GM20431 (cell line): ENCODE measurements around the gene PMEPA1.

Experiments used
- in situ Hi-C: fragments of 300-500 bp; cut with MseI, MboI; formaldehyde crosslinking; loops from one replicate; pipeline ENCODE4 v1.15.0; 2020; ENCODE audit warnings: low sequenced_read_pairs; ENCODE audit not compliant: unreplicated experiment

PMEPA1 gene

DNA sequence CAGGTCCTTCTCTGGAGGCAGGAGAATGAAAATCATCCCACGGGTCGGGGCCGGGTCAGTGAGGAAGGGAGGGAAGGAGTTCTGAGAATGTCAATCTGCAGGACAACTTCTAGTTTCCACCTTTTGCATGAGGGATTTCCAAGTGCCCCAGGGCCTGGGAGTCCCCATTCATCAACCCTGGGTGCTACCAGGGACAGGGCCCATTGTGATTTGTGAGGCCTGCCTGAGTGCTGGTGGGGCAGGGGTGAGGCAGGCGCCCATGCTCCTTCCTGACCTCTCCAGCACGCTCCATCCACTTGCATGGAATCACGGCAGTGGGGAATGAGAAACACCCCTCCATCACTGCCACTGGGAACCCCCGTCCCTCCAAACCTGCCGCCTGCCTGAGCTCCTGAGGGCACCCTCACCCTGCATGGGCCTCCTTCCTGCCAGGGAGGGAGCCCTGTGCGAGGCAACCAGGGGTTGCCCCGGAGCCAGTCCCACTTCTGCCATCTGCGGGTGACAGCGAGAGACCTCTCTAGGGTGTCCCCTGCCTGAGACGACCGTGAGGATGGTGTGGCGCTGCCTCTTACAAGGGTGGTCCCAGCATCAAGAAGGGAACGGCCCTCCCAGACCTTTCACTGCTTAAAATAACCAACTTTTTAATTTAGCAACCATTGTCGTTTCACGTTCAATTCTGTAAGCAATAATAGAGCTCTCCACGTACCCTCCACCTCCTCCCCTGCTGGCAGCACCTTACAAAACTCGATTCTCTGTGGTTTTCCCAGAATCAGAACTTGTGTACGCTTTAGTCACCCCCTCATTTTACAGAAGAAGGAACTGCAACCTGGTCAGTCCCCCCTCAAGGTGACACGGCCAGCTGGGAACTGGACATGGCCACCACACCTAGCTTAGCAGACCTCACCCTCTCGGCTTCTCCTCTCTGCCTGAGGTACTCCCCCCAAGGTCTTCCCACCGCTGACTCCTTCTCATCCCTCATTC, 28.6 kb downstream of the PMEPA1 start:
- in situ Hi-C loops = no loop called here

DNA sequence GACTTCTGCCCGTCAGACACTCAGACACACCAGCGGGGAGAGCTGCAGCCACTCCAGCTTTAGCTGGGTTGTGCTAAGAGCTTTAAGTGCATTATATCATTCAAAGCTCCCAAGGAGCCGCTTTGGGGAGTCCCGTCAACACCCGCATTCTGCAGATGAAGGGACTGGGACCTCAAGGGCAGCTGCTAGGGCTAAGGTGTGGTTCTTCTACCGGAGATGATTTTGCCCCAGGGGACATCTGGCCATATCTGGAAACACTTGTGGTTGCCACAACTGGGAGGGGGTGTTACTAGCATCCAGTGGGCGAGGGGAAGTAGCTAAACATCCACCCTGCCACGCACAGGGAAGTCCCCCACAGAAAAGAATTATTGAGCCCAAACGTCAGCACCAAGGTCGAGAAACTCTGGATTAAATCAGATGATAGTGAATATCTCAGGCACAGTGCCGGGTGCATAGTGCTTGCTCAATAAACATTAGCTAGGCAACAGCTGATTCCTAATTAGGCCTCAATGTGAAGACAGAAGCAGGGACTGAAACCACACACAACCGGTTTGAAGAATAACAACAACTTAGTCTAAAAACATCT, 29.6 kb downstream of the PMEPA1 start:
- in situ Hi-C loops = no loop called here

DNA sequence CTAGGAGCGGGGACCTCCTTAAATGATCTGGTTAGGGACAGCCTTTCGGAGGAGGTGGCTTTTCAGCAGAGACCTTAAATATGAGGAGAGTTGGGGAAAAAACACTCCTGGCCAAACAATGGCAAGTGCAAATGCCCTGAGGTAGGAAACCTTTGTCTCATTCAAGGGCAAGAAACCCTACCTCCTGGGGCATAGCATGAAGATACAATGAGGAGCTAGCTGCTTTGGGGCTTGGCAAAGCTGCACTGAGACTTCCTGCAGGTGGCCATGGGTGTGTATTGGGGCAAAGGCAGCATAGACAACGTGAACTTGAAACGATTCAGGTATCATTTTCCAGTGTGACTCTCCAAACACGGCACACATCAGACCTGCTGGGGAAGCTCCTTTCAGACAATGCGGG, 30.7 kb downstream of the PMEPA1 start:
- in situ Hi-C loops = no loop called here

DNA sequence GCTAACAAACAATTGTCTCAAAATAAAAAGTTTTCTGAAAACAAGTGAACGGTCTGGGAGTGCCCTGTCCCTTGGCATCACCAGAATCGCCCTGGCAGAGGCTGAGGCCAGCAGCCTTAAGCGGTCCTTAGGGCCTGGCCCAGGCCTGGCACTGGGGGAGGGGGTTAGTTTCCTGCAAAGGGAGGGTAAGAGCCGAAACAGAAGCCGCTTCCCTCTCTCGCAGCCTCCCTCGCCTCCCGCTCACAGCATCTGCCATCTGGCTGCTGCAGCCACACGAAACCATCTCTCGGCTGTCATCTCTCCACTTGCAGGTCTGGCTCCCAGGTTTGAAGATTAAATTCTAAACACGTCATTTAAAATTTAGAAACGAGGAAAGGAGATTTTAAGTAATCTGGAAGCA, 31.5 kb downstream of the PMEPA1 start:
- in situ Hi-C loops = no loop called here

DNA sequence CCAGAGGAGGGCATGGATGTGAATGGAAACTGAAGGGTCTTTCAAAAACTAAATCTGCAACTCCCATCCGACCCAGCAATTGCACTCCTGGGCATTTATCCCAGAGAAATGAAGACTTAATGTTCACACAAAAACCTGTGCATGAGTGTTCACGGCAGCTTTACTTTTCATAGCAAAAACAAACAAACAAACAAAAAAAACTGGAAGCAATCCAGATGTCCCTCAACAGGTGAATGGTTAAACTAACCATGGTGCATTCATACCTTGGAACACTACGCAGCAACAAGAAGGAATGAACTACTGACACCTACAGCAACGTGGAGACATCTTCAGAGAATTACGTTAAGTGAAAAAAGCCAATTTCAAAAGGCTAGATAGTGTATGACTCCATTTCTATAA, 32.2 kb downstream of the PMEPA1 start:
- in situ Hi-C loops = no loop called here

DNA sequence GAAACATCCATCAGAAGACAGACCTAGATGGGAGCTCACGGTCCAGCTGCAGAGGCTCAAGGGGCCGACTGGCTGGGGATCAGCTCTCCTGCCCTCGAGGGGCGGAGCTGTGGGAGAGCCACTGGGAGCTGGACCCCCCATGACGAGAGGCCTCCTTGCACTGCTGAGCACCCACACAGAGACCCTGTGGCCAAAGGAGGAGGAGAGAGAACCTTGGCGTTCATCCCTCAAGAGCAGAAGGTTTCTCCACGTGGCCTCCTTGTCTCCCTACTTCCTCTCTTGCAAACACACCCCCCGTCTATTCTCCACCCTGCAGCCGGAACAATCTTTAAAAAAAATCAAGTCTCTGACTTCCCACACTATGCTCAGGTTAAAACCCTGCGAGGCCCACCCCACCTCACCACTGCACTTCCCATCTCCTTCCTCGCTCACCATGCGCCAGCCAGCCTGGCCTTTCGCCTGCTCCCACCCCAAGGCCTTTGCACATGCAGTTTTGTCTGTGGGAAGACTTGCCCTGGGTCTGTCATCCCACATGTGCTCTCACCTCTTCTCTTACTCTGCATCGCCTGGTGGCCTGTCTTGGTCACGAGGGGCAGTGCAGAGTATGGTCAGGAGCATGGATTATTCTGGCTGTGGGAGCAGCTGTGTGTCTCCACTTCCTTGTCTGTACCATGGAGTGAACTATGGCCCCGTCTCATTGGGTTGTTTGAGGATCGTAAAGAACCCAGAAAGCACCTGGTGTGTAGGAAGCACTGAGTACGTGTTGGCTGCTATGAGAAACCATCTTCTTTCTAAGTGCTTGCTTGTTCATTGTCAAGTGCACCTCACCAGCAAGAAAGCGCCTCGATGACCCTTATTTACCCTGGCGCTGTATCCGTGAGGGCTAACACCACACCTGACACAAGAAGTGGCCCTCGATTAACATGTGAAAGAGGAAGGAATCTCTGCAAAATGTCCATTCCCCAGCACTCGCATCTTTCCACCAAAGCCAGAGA, 32.9 kb downstream of the PMEPA1 start:
- in situ Hi-C loops = no loop called here

DNA sequence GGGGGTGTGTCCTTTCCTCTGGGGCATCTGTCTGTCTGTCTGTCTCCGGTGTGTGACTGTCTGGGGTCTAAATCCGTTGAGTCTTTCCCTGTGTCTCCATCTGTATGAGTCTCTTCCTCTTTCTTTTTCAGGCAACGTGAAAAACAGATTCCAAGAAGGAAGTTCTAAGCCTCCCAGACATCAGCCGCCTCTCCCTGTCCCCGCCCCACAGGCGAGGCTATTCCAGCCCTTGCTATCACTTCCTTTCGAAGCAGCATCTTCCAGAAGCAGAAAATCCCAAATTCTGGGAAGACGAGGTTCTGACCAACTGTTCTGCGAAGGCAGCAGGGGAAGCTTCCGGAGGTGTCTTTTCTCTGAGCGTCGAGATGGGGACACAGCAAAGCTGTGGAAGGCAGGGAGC, 34.0 kb downstream of the PMEPA1 start:
- in situ Hi-C loops = no loop called here

DNA sequence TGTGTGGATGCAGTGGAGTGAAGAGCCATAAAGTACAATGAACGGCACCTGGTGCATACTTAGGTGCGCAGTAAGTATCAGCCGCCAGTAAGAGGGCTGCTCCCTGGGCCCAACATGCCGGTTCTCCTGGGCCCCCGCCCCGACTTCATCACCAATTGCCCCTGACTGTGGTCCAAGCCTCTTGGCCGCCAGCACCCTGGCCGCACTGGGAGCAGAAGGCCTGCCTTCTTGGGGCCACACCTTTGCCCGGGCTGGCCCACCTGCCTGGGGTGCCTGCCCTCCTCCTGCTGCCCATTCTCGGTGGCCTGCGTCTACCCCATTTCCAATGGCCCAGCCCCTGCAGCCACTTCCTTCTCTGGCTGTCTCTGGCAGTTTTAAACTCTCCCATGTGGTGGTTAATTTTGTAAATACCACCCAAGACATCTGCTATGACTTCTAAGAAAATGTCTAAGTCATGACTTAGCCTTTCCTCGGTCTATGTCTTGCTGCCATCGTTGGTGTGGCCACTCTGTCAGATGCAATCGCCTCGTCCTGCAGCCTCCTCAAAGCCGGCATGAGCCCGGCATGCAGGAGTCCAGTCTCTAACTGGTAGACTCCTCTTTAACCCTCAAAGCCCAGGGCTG, 36.8 kb downstream of the PMEPA1 start:
- in situ Hi-C loops = no loop called here

DNA sequence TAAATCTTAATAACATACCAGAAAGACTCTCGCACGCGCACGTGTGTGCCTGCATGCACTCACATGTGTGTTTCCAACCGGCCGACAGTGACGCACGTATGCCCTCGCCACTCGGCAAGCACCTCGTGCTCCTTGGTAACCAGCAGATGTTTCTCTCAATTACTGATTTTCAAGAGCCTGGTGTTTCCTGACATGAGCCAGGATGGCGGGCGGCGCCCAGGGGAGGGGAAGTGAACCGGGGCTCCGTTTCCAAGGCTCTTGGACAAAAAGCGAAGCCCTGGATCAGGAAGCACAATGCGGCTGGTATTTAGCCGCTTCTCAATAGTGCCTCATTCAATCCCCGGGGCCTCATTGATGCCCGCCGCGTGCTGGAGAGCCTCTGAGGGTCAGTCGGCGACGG, 37.7 kb downstream of the PMEPA1 start:
- in situ Hi-C loops = no loop called here

DNA sequence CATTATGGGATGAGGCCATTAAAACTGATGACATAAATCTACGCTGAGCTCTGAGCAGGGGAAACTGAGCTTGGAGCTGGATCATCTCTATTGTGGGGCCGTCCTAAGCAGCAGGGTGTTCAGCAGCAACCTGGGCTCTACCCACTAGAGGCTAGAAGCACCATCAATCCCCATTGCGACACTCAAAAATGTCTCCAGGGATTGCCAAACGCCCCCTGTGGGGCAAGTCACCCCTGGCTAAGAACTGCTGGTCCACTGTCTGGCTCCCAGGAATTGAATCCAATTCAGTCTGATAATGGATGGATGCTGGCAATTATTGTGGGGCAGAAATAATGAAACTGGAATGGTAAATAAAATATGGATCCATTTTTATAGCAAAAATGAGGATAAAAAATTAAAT, 38.2 kb downstream of the PMEPA1 start:
- in situ Hi-C loops = no loop called here

DNA sequence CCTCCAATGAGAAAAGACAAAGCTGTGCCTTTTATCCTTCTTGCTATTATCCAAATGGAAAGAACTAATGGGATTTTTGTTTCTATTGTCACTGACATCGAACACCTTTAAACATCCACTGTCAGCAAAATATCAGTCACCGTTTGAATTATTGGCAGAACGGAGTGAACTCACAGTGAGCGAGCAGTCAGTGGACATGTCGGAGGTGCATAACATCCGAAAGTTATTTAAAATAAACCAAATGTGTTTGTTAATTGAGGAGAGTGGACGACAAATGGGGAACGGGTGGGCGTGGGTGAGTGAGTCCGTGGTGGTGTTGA, 38.8 kb downstream of the PMEPA1 start:
- in situ Hi-C loops = no loop called here

DNA sequence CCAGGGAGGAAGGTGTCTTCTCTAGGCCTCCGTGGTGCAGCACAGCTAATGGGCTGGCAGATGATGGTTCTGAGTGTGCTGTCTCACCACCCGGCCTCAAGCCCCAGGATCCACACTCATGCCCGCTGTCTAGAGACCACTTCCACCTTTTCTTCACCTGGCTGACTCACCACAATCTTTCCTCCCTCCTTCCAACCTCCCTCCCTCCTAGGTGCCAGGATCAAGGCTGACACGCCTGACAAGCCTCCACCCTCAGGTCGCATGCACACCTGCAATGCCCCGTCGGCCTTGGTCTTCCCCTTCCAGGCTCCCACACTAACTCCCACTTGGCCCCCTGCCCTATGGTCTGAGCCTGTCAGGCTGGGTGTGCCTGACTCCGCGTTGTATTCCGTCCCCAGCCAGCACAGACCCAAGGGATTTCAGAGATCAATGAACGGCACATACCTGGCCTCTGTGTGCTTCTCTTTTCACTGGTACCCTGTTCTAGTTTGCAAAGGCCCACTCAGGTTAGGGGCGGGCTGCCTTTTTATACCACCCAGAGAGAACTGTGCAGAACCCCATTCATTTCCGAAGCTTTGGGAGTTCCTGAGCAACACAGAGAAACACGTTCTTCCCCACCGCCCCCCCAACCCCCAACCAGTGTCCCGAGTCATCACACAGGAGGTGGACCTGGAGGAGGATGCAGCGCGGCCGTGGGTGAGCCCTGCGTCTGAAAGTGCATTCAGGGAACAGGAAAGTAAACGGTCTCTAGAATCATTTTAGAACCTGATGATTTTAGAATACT, 39.3 kb downstream of the PMEPA1 start:
- in situ Hi-C loops = no loop called here

DNA sequence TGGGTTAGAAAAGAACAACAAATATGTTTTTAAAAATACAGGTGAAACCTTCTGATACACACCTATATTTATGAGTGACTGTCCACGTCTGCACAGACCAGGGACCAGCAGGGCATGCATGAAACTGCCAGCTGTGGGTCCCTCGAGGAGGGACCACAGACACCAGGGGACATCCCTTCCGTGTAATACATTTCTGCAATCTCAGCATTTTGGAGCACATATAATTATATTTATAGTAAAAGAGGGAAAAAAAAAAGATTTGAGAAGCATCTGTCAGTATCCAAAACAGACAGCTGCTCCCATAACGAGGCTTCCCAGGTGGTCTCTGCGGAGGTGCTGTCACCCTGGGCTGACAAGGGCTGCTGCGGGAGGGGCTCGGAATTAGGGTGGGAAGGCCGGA, 40.2 kb downstream of the PMEPA1 start:
- in situ Hi-C loops = no loop called here

DNA sequence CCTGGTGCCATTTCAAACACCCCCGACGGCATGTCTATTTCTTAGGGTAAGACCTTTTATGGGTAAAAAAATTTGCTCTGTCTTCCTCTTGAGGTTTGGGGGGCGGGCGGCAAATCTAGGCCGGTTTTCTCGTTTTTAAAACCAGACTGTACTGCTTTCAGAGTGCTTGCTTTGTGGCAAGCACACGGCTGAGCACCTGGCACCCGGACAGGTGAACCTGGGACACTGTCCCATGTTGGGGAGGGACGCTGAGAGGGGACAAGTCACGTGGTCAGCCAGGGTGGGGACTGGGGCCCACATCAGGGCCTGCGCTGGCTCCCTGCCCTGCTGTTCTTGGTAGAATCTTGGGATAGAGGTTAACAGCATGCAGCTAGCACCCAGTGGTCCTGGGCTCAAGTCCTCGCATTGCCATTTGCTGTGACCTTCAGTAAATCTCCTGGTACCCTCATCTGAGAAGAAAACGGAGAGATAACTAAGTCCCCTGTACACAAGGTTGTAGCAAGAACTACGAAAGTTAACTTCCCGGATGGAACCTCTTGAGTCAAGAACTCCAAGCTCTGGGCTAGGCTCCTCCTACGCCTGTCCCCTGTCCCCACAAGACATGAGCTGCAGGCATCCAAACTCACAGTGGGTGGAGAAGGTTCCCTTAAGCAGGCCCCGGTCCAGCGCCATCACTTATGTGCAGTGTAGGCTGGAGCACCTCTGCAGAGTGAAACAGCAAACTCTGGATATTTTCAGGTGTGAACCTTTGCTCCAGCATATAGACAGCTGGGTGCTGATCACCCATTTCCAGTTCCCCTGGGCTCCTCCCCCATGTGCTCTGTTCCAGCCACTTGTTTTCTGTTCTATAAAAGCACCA, 41.7 kb downstream of the PMEPA1 start:
- in situ Hi-C loops = no loop called here

DNA sequence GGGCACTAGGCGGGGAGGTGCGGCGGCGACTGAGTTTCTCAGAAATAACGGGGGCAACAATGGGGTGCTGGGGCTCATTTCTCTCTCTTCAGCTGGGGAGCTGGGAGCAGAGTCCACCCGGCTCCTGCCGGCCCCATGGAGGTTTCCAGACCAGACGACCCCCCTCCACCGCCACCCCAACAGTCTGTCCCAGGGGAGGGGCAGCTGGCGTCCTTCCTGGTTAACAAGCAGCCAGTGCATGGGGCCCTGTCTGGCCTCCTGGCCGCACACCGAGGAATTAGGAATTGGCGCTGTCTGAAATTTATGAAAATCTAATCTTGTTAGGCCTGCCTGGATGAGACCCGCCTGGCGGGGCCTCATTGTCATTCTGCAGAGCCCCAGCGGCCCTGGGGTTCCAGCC, 42.4 kb downstream of the PMEPA1 start:
- in situ Hi-C loops = no loop called here

DNA sequence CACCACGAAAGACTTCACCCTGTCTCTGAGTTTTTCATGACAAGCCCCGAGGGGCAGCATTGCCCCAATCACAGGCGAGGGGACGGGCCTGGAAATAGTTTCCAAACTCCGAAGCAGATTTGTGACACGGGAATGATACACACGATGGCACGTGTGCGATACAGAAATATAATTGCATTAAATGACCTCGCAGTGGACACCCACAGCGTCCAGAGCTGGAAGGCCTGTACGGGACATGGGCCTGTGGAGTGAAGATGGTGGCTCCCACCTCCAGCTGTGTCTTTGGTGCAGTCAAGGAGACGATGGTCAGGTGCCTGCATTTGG, 43.0 kb downstream of the PMEPA1 start:
- in situ Hi-C loops = no loop called here

DNA sequence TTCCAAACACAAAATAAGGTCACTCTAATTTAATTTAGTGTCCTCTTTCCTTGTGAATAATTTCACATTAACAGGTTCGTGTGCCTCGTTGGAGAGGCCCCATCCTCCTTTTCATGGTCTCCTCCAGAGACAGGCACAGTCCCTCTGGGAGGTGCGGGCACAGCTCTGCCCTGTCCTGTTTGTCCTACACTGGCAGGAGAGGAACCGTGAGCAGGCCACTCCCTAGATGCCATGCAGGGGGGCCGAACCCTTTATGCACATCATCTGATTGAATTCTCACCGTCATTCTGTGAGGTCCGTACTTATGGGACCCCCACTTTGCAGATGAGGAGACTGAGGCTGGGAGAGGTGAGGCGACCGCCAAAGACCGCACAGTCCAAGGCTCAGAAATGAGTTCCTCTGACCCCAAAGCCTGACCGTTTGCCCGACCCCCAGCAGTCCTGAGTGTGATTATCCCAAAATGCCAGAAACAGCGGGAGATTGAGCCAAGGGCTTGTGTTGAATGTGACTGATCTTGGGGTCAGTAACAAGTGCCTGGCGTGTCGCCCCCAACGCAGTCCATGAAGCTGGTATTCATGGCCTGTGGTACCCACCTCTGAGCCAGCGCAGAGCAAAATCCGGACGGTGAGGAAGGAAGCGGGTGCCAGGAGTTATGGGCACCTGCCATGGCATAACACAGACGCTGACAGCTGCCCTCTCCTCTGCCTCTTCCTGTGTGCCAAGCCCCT, 43.5 kb downstream of the PMEPA1 start:
- in situ Hi-C loops = no loop called here

DNA sequence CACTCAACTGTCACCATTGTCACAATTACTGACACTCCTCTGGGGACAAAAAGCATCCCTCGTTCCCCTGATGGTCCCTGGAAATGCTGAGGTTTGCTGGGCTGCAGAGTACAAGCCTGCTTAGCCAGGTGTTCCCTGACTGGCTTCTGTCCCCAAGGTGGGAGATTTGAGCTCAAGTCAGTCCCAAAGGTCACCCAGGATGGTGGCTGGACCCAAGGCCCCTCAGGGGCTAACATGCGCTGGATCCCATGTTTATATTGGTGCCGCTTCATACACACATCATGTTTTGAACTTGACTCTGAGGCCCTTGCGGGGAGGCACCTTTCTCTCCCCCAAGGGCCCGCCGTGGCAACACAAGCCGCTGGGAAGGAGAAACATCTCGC, 44.2 kb downstream of the PMEPA1 start:
- in situ Hi-C loops = no loop called here
